Osteoblast (primary cell): ENCODE data around the gene COL25A1. TPM values are rescaled to one million over a fixed set of nuclear protein-coding genes. Genes with fewer than 3 reads are reported as not detected.

Experiments
- DNase-seq: peaks from one replicate; pipeline ENCODE4 v3.0.0; 2011; ENCODE audit warnings: low spot score, mixed read lengths; ENCODE audit not compliant: insufficient read length; ENCODE audit errors: missing footprints
- H2AFZ ChIP-seq: 2 replicates; pipeline ENCODE4 v1.6.0; 2011; ENCODE audit warnings: mild to moderate bottlenecking, low read length
- H3K27ac ChIP-seq: 2 replicates; pipeline ENCODE4 v1.5.1; 2011; ENCODE audit warnings: mild to moderate bottlenecking, low read depth, low read length, moderate library complexity
- H3K27me3 ChIP-seq: 2 replicates; pipeline ENCODE4 v1.6.0; 2012; ENCODE audit warnings: mild to moderate bottlenecking, control low read depth, inconsistent platforms, low read length, moderate library complexity; ENCODE audit not compliant: insufficient read depth
- H3K36me3 ChIP-seq: 2 replicates; pipeline ENCODE4 v1.5.1; 2011; ENCODE audit warnings: mild to moderate bottlenecking, low read length, control low read depth, moderate library complexity; ENCODE audit not compliant: insufficient read depth
- H3K4me1 ChIP-seq: 2 replicates; pipeline ENCODE4 v1.5.1; 2011; ENCODE audit warnings: mild to moderate bottlenecking, low read length, control low read depth, moderate library complexity; ENCODE audit not compliant: insufficient read depth
- H3K4me2 ChIP-seq: 2 replicates; pipeline ENCODE4 v1.6.0; 2011; ENCODE audit warnings: mild to moderate bottlenecking, low read length; ENCODE audit not compliant: insufficient read depth
- H3K4me3 ChIP-seq: fragments of 200-600 bp; sonication (generic); 3 replicates; pipeline ENCODE4 v1.5.1; 2012; ENCODE audit warnings: mild to moderate bottlenecking, low read length, inconsistent platforms; ENCODE audit not compliant: insufficient read depth
- H3K79me2 ChIP-seq: 2 replicates; pipeline ENCODE4 v1.6.0; 2012; ENCODE audit warnings: mild to moderate bottlenecking, low read length, control low read depth, inconsistent platforms; ENCODE audit not compliant: insufficient read depth
- H3K9me3 ChIP-seq: 2 replicates; pipeline ENCODE4 v1.5.1; 2011; ENCODE audit warnings: low read depth, low read length, control low read depth
- H4K20me1 ChIP-seq: 2 replicates; pipeline ENCODE4 v1.6.0; 2012; ENCODE audit warnings: mild to moderate bottlenecking, low read length, control low read depth; ENCODE audit not compliant: insufficient read depth
- total RNA-seq: library from RNA; depleted of rRNA; stranded (reverse); fragments of >200 nt; gene quantifications from 2 replicates; pipeline ENCODE4 v1.2.3, GENCODE V29; 2012
- TF ChIP-seq, protein P1 (sequence below): IDR thresholded peaks from 2 replicates; pipeline ENCODE4 v1.5.1; 2011; ENCODE audit warnings: mild to moderate bottlenecking, low read depth, low read length, moderate library complexity; ENCODE audit errors: extremely low read depth

COL25A1 gene
- total RNA-seq, 1 donor = 1.4 TPM

DNA sequence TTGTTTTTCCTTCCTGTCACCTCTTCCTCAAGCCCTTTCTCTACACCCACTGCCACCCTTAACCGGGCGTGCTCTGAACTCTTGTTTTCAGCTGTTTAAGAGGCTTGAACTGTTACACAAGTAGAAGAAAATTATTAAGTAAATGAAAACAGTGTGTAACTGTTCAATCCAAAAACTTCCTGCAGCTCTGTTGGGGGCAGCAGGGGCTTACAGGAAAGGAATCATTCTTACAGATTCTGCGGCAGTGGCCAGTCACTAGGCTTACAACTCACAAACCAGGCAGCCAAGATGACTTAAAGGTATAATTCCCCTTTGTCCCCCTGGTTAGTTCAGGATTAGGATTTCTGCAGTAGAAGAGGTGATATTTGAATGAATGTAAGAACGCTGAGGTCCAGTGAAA is 469.4 kb downstream of the COL25A1 start:
- no peak overlapping the region for H3K27ac ChIP-seq
- H3K79me2 ChIP-seq = no peaks in the 10 kb centered on the region
- no peaks in the 10 kb centered on the region for H3K36me3 ChIP-seq
- H3K27me3 ChIP-seq = no peaks in the 10 kb centered on the region
- H3K4me1 ChIP-seq = peaks cover 9% of the 10 kb centered on the region
- H3K4me3 ChIP-seq = no peak overlapping the region
- TF ChIP-seq, protein P1, sequence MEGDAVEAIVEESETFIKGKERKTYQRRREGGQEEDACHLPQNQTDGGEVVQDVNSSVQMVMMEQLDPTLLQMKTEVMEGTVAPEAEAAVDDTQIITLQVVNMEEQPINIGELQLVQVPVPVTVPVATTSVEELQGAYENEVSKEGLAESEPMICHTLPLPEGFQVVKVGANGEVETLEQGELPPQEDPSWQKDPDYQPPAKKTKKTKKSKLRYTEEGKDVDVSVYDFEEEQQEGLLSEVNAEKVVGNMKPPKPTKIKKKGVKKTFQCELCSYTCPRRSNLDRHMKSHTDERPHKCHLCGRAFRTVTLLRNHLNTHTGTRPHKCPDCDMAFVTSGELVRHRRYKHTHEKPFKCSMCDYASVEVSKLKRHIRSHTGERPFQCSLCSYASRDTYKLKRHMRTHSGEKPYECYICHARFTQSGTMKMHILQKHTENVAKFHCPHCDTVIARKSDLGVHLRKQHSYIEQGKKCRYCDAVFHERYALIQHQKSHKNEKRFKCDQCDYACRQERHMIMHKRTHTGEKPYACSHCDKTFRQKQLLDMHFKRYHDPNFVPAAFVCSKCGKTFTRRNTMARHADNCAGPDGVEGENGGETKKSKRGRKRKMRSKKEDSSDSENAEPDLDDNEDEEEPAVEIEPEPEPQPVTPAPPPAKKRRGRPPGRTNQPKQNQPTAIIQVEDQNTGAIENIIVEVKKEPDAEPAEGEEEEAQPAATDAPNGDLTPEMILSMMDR = no peak
- DNase-seq = no peak
- H3K4me2 ChIP-seq = no peak overlapping the region
- peak overlapping the region; percentile 25 for H2AFZ ChIP-seq
- H3K9me3 ChIP-seq = no peaks in the 10 kb centered on the region
- H4K20me1 ChIP-seq = no peaks in the 10 kb centered on the region

DNA sequence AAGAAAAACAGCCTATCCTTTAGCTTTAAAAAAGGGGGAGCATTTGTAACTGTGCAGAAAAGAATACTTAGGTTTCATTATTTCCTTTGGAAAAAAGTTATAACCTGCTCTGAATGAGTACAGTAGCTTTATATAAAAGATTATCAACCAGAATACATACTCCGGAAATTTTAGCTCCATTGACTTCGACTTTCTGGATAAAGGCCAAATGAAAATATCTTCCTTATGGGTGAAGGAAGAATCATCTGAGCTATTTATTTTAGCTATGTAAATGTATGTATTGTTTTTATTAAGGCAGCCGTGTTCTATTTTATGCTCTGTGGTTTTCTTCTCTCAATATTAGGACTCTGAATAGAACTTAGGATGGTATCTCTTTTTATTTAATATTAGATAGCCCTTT is 470.6 kb downstream of the COL25A1 start:
- no peaks in the 10 kb centered on the region for H3K79me2 ChIP-seq
- no peak overlapping the region for H2AFZ ChIP-seq
- no peak for DNase-seq
- TF ChIP-seq, protein P1 = no peak
- no peaks in the 10 kb centered on the region for H3K27me3 ChIP-seq
- peaks cover 9% of the 10 kb centered on the region for H3K4me1 ChIP-seq
- no peaks in the 10 kb centered on the region for H3K36me3 ChIP-seq
- H4K20me1 ChIP-seq = no peaks in the 10 kb centered on the region
- no peak overlapping the region for H3K4me2 ChIP-seq
- no peaks in the 10 kb centered on the region for H3K9me3 ChIP-seq
- no peak overlapping the region for H3K27ac ChIP-seq
- H3K4me3 ChIP-seq = no peak overlapping the region

DNA sequence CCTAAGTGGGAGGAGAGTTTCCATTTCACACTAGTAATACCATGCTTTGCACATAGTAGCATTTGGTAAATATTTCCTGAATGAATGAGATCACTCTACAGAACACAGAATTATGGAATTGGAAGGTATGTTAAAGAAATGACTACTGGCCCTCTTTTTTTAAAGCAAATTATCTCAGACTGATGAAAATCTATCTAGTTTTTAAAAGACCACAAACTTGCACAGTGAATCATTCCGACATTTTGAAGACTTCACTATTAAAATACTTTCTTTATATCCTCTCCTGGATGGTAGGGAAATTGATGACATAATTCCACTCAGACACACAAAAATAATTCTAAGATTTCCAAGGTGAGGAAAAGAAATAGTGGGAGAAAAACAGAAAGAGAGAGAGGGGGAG is 471.2 kb downstream of the COL25A1 start:
- H3K36me3 ChIP-seq = no peaks in the 10 kb centered on the region
- no peaks in the 10 kb centered on the region for H3K27me3 ChIP-seq
- no peaks in the 10 kb centered on the region for H3K9me3 ChIP-seq
- H3K4me2 ChIP-seq = no peak overlapping the region
- peaks cover 9% of the 10 kb centered on the region for H3K4me1 ChIP-seq
- no peak for DNase-seq
- H4K20me1 ChIP-seq = no peaks in the 10 kb centered on the region
- no peak overlapping the region for H3K27ac ChIP-seq
- TF ChIP-seq, protein P1 = no peak
- no peak overlapping the region for H3K4me3 ChIP-seq
- H3K79me2 ChIP-seq = no peaks in the 10 kb centered on the region
- no peak overlapping the region for H2AFZ ChIP-seq

DNA sequence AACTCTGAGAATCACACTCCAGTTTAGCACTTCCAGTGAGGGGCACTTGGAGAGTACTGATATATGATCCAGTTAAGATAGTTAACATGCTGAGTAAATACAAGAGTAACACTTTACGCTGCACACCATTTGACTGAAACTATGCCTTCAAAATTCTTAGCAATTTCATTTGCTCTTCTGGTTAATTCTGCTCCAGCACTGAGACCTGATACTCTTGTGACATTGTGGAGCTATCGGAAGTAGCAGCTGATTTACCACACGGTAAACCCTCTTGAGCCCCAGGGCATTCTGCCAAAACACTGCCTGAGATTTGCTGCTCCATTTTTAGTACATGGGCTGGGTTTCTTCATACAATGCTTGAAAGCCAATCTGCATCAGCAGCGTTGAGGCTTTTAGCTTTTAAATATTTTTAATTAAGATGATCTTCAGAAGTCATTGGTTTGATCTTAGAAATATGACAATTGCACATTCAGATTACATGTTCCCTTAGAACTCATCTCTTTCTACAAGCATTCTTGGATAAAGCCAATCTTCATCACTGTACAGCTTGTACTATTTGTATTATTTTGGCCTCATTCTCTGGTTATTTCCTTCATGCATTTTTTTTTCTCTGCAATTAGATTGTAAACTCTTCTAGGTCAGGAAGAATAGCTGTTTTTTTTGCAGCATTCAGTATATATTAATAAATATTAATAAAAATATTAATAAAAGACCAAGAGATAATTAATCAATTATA is 471.8 kb downstream of the COL25A1 start:
- H4K20me1 ChIP-seq = no peaks in the 10 kb centered on the region
- no peaks in the 10 kb centered on the region for H3K27me3 ChIP-seq
- no peaks in the 10 kb centered on the region for H3K79me2 ChIP-seq
- no peaks in the 10 kb centered on the region for H3K9me3 ChIP-seq
- H3K4me3 ChIP-seq = no peak overlapping the region
- H3K4me1 ChIP-seq = peaks cover 9% of the 10 kb centered on the region
- H3K36me3 ChIP-seq = no peaks in the 10 kb centered on the region
- no peak overlapping the region for H2AFZ ChIP-seq
- H3K27ac ChIP-seq = no peak overlapping the region
- H3K4me2 ChIP-seq = no peak overlapping the region
- no peak for DNase-seq
- TF ChIP-seq, protein P1 = no peak
